Measurements from ENCODE around the gene MXRA7. TPM values are rescaled to one million over a fixed set of nuclear protein-coding genes. Genes with fewer than 3 reads are reported as not detected.

The MXRA7 gene
- total RNA-seq, 4 donors from 2014 or later = 124 to 243 (median 165) TPM

GRCh38 chr17:76690596-76691280 lies 20.0 kb downstream of the MXRA7 start:
- TF ChIP-seq CTCF (IDR thresholded peaks at IDR 0.05; ENCODE audit: low read depth) = no peak

GRCh38 chr17:76689859-76690258 lies 20.9 kb downstream of the MXRA7 start:
- no peak for TF ChIP-seq CTCF (IDR thresholded peaks at IDR 0.05; ENCODE audit: low read depth)

GRCh38 chr17:76688165-76688622 lies 22.6 kb downstream of the MXRA7 start:
- TF ChIP-seq CTCF (IDR thresholded peaks at IDR 0.05; ENCODE audit: low read depth) = no peak

GRCh38 chr17:76687298-76688164 lies 23.2 kb downstream of the MXRA7 start:
- TF ChIP-seq CTCF (IDR thresholded peaks at IDR 0.05; ENCODE audit: low read depth) = no peak

- TF ChIP-seq CTCF (IDR thresholded peaks at IDR 0.05; ENCODE audit: low read depth) = no peak
Observed at GRCh38 chr17:76686538-76687297, 24.0 kb downstream of the MXRA7 start.

GRCh38 chr17:76685846-76686245 lies 24.9 kb downstream of the MXRA7 start:
- TF ChIP-seq CTCF (IDR thresholded peaks at IDR 0.05; ENCODE audit: low read depth) = no peak

GRCh38 chr17:76685366-76685765 lies 25.4 kb downstream of the MXRA7 start:
- TF ChIP-seq CTCF (IDR thresholded peaks at IDR 0.05; ENCODE audit: low read depth) = no peak

Data from subcutaneous adipose tissue (tissue), 4 donors.